Iris pigment epithelial cell (primary cell): ENCODE measurements around the gene ARHGAP9.
"Not testable (repeated sequence)": the region's sequence is repeated elsewhere in the genome, so short reads cannot be mapped to it uniquely, and the experiment has no call there.

ENCODE experiments used
- DNase-seq: peaks from one replicate; pipeline ENCODE4 v3.0.0-alpha.2; 2011; ENCODE audit warnings: low read depth

ARHGAP9 gene

GRCh38 chr12:57434517-57435223, 45.0 kb downstream of the ARHGAP9 start, which contains the start of gene INHBC:
Gene INHBC, plus strand, starts transcription at chr12:57434784. Its CDS starts 103 bp downstream, at chr12:57434887.
- peak; percentile 16 for DNase-seq

GRCh38 chr12:57433370-57433769, 46.3 kb downstream of the ARHGAP9 start:
- no peak for DNase-seq

- DNase-seq: no peak
These were observed 47.9 kb downstream of the ARHGAP9 start for GRCh38 chr12:57431654-57432188.

- peak; percentile 95 for DNase-seq
These were observed 48.6 kb downstream of the ARHGAP9 start, which contains the start of gene R3HDM2 for GRCh38 chr12:57430931-57431566. Gene R3HDM2, minus strand, starts transcription at chr12:57431043. Its CDS starts 120,615 bp downstream, at chr12:57310428.

- DNase-seq: peak; percentile 31
These were observed 49.3 kb downstream of the ARHGAP9 start for GRCh38 chr12:57430112-57430930.

- DNase-seq: peak; percentile 22
These were observed 50.1 kb downstream of the ARHGAP9 start for GRCh38 chr12:57429473-57430111.

GRCh38 chr12:57428965-57429364, 50.7 kb downstream of the ARHGAP9 start:
- DNase-seq: no peak

GRCh38 chr12:57426948-57427347, 52.7 kb downstream of the ARHGAP9 start:
- not testable (repeated sequence) for DNase-seq
